GM19035 (cell line): ENCODE measurements around the gene ADAM30.
"Not testable (repeated sequence)": the region's sequence is repeated elsewhere in the genome, so short reads cannot be mapped to it uniquely, and the experiment has no call there.

Source experiments
- ATAC-seq: cut with Tn5 transposase; IDR thresholded peaks from one replicate; pipeline ENCODE4 v1.9.1; 2021; ENCODE audit not compliant: unreplicated experiment

The ADAM30 gene

GRCh38 chr1:119879510-119880434, 16.5 kb downstream of the ADAM30 start:
- no peak for ATAC-seq

GRCh38 chr1:119878171-119878570, 18.1 kb downstream of the ADAM30 start:
- no peak for ATAC-seq

- no peak for ATAC-seq
Measured at GRCh38 chr1:119874186-119874585, 22.1 kb downstream of the ADAM30 start.

- no peak for ATAC-seq
Measured at GRCh38 chr1:119873135-119874015, 22.9 kb downstream of the ADAM30 start.

GRCh38 chr1:119871881-119872280, 24.4 kb downstream of the ADAM30 start:
- no peak for ATAC-seq

- no peak for ATAC-seq
Measured at GRCh38 chr1:119870917-119871596, 25.3 kb downstream of the ADAM30 start.

GRCh38 chr1:119869995-119870394, 26.3 kb downstream of the ADAM30 start:
- ATAC-seq, result no peak

- ATAC-seq, result no peak
Measured at GRCh38 chr1:119868176-119868575, 28.1 kb downstream of the ADAM30 start.

- ATAC-seq, result no peak
Measured at GRCh38 chr1:119866451-119866850, 29.9 kb downstream of the ADAM30 start.

- ATAC-seq, result no peak
Measured at GRCh38 chr1:119865627-119866026, 30.7 kb downstream of the ADAM30 start.

GRCh38 chr1:119862276-119862675, 34.0 kb downstream of the ADAM30 start:
- ATAC-seq, result no peak

- ATAC-seq, result no peak
Measured at GRCh38 chr1:119861547-119861946, 34.8 kb downstream of the ADAM30 start.

- ATAC-seq, result no peak
Measured at GRCh38 chr1:119859647-119860046, 36.7 kb downstream of the ADAM30 start.

GRCh38 chr1:119858556-119859214, 37.6 kb downstream of the ADAM30 start:
- ATAC-seq, result not testable (repeated sequence)

- no peak for ATAC-seq
Measured at GRCh38 chr1:119858126-119858525, 38.2 kb downstream of the ADAM30 start.

GRCh38 chr1:119853155-119853554, 43.2 kb downstream of the ADAM30 start:
- ATAC-seq, result no peak

GRCh38 chr1:119844206-119844605, 52.1 kb downstream of the ADAM30 start:
- ATAC-seq, result not testable (repeated sequence)
